Spleen (tissue), 7 donors: ENCODE measurements around the gene GRN.

ENCODE experiments used
- POLR2A ChIP-seq, 3 donors: fragments of 450-650 bp; IDR thresholded peaks; one replicate each; pipeline ENCODE4 v1.5.1; 2017; ENCODE audit warnings: antibody characterized with exemption in 3 of 3, mild to moderate bottlenecking in 1 of 3
- POLR2AphosphoS5 ChIP-seq, 3 donors: sonication (generic); formaldehyde crosslinking; IDR thresholded peaks; one replicate each; pipeline ENCODE4 v1.5.1; 2017; ENCODE audit warnings: antibody characterized with exemption in 3 of 3
- TF ChIP-seq, protein P1 (sequence below), 11 experiments: fragments of 200-600 bp in 7 of 11; fragments of 450-650 bp in 4 of 11; sonication (generic) in 4 of 11; IDR thresholded peaks in 8 of 11; conservative IDR thresholded peaks in 3 of 11; 1 replicate in 7 of 11; 2 replicates in 4 of 11; pipeline versions ENCODE4 v1.4.0 to v1.8.0; 2016 to 2021; ENCODE audit warnings: antibody characterized with exemption in 11 of 11, inconsistent platforms in 4 of 11, mild to moderate bottlenecking in 1 of 11
- donor health status: DM: no; HTN: no; CAD: no; lungs with moderate emphysema.
- donor health status: DM: no; HTN: no; CAD: no.
- donor health status: DM: no; HTN: no; CAD: no.

DNA sequence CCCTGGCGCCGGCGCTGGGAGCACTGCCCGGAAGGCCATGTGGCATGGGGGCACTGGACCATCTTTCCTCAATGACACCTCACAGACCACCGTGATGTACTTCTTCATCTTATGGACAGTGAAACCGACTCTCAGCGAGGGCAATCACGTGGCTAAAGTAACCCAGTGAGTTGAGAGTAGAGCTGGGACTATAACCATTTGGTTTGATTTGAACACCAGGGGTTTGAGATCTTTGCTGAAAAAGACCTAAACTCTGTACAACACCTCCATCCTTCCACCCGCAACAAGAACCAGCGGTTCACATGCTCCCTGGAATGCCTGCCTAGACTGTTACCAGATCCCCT, 41.1 kb downstream of the GRN start:
- TF ChIP-seq POLR2A (IDR thresholded peaks at IDR 0.05) = no peak
- TF ChIP-seq, protein P1, sequence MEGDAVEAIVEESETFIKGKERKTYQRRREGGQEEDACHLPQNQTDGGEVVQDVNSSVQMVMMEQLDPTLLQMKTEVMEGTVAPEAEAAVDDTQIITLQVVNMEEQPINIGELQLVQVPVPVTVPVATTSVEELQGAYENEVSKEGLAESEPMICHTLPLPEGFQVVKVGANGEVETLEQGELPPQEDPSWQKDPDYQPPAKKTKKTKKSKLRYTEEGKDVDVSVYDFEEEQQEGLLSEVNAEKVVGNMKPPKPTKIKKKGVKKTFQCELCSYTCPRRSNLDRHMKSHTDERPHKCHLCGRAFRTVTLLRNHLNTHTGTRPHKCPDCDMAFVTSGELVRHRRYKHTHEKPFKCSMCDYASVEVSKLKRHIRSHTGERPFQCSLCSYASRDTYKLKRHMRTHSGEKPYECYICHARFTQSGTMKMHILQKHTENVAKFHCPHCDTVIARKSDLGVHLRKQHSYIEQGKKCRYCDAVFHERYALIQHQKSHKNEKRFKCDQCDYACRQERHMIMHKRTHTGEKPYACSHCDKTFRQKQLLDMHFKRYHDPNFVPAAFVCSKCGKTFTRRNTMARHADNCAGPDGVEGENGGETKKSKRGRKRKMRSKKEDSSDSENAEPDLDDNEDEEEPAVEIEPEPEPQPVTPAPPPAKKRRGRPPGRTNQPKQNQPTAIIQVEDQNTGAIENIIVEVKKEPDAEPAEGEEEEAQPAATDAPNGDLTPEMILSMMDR (IDR thresholded peaks at IDR 0.05 in 8 of 11, conservative IDR thresholded peaks at IDR 0.05 in 3 of 11) = no peak
- TF ChIP-seq POLR2AphosphoS5 (IDR thresholded peaks at IDR 0.05) = no peak
